ENCODE data around the gene SPEM2.

- no peak for TF ChIP-seq CTCF (conservative IDR thresholded peaks at IDR 0.05; ENCODE audit: low read depth, low read length)
- no peak for TF ChIP-seq EZH2 (IDR thresholded peaks at IDR 0.05; ENCODE audit: borderline replicate concordance, low read depth, low read length, poor library complexity, severe bottlenecking)
Measured at GRCh38 chr17:7409716-7410115, 15.7 kb upstream of the SPEM2 start.
